ENCODE measurements around the gene R3HDM1.
"Not testable (repeated sequence)": the region's sequence is repeated elsewhere in the genome, so short reads cannot be mapped to it uniquely, and the experiment has no call there.

The R3HDM1 gene

DNA sequence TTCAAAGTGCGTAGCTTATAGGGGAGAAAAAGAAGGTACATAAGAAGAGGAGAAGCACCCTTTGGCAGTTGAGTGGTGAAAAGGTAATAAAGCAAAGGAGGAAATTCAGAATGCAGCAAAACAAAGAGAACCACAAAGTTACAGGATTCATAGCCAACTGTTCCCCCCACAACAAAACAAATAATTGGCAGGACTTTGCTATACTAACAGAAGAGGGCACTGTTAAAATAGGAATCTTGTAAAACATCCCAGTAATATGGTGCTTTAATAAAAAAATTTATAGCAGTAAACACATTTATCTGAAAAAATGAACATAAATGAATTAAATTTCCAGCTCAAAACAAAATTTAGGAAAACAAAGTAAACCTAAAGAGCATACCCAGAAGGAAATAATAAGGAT lies 42.3 kb downstream of the R3HDM1 start:
- DNase-seq: no peak

GRCh38 chr2:135581282-135581681 lies 50.0 kb downstream of the R3HDM1 start:
- DNase-seq: no peak

- DNase-seq: no peak
Observed at GRCh38 chr2:135582383-135582782, 51.1 kb downstream of the R3HDM1 start.

GRCh38 chr2:135585586-135585985 lies 54.3 kb downstream of the R3HDM1 start:
- no peak for DNase-seq

- DNase-seq: no peak
Observed at GRCh38 chr2:135586148-135586547, 54.9 kb downstream of the R3HDM1 start.

- DNase-seq: no peak
Observed at GRCh38 chr2:135587958-135588357, 56.7 kb downstream of the R3HDM1 start.

DNA sequence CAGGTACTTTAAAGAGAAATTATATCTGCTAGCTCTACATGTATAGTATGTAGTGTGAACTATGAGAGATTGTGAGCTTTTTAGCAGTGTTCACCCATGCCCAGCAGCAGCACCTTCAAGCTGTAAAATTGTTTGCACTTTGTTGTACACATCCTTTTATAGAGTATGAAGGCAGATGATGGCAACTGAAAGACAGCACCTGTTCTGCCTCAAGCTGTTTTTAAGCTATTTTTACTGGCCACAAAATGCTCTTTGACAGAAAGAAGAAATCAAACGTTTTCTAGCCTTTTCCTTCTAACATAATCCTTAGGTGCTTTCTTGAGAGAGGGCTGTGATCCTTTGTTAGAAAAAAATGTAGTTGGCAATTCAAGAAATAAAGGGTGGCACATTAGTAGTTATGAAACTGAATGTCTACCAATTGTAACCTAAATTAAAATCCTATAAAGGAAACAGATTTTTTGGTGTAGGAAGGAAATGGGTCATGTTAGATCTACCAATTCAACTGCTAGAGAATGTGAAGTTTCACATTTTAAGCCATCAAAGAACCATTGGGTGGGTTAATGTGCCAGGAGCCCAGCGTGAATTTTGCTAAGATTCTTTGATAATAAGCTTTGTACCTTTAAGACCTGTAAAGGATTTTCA lies 59.5 kb downstream of the R3HDM1 start:
- no peak for DNase-seq

GRCh38 chr2:135600915-135601314 lies 69.6 kb downstream of the R3HDM1 start:
- DNase-seq: no peak

- DNase-seq: no peak
Observed at GRCh38 chr2:135603543-135603942, 72.3 kb downstream of the R3HDM1 start.

GRCh38 chr2:135607561-135607960 lies 76.3 kb downstream of the R3HDM1 start:
- DNase-seq: no peak

DNA sequence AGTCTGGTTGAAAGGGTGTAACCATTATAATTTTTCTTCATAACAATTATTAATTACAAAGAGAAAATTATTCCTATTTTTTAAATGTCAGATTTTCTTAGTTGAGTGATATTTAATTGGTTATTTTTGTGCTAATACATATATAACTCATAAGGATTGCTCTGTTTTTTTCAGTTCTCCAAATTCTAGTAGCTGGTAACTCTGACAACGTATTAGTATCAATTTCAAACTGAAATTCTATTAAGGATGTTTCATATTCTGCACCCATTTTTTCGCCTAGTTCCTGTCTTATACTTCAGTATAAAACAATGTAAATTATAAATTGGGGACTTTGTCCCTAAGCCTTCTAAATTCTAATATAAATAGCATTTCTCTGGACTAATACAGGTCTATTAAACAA lies 81.0 kb downstream of the R3HDM1 start:
- DNase-seq: no peak

- no peak for DNase-seq
Observed at GRCh38 chr2:135615404-135615803, 84.1 kb downstream of the R3HDM1 start.

- no peak for DNase-seq
Observed at GRCh38 chr2:135617501-135618015, 86.3 kb downstream of the R3HDM1 start.

DNA sequence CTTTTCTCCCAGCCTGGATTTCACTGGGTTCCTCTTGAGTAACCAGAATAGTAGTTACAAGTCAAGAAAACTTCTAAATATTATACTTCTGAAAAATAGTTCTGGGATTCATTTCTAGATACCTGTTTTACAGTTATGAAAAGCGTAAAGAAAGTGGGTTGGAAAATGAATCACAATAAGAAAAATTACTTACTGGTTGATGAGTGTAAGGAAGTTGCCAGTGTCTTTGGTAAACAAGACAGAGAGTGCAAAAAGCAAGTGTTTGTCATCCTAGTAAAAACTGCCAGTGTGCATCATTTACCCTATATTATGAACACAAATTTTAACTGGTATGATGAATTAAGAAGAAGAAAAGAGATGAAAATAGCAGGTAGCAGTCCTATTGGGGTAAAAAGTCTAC lies 88.9 kb downstream of the R3HDM1 start:
- DNase-seq: no peak

- no peak for DNase-seq
Observed at GRCh38 chr2:135629520-135629919, 98.2 kb downstream of the R3HDM1 start.

DNA sequence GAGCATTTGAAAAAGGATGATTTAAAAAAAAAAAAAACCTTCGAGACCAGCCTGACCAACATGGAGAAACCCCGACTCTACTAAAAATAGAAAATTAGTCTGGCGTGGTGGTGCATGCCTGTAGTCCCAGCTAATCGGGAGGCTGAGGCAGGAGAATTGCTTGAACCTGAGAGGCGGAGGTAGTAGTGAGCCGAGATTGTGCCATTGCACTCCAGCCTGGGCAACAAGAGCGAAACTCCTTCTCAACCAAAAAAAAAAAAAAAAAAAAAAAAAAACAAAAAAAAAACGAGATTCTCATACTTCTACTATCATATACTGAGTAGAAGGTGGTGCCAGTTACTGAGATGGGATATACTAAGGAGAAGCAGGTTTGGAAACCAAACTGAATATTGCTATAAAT lies 98.8 kb downstream of the R3HDM1 start:
- DNase-seq: not testable (repeated sequence)

- no peak for DNase-seq
Observed at GRCh38 chr2:135630488-135630887, 99.2 kb downstream of the R3HDM1 start.

GRCh38 chr2:135633582-135633981 lies 102.3 kb downstream of the R3HDM1 start:
- no peak for DNase-seq

DNA sequence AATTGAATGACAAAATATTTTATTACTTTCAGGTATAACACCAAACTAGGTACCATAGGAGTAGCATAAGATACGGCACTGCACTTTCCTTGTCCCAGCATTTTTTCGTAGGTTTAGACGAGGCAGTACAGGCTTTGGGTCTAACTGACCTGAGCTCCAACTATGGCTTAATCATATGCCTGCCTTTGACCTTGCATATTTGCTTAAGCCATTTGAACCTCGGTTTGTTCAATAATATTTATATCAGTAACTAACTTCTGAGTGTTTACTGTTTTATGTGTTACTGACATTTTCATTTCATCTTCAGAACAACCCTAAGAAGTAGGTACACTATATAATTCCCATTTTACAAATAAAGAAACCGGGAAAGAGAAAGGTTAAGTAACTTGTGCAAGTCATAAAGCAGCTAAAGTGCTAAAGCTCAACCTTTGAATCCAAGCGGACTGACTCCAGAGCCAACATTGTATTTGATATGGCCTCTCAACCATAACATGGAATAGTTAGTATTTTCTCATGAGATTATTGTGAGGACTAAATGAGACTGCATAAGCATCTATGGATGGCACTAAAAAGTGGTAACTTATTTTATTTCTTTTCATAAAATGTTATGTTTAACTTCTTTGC lies 104.0 kb downstream of the R3HDM1 start:
- no peak for DNase-seq

GRCh38 chr2:135636982-135637381 lies 105.7 kb downstream of the R3HDM1 start:
- no peak for DNase-seq

GRCh38 chr2:135637456-135638087 lies 106.3 kb downstream of the R3HDM1 start:
- DNase-seq: no peak

DNA sequence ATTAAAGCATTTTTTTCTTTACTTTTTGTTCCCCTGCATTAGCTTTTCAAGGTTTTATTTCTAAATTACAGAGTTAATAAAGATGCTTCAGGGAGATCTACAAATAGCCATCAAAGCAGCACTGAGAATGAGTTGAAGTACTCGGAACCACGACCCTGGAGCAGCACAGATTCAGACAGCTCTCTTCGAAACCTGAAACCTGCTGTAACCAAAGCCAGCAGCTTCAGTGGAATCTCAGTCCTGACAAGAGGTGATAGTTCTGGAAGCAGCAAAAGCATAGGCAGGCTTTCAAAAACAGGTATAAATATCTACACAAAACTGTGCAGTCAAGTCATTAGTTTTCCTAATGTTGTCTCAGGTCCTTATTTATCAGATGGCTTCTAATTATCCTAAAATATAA lies 107.5 kb downstream of the R3HDM1 start:
- DNase-seq: no peak

DNA sequence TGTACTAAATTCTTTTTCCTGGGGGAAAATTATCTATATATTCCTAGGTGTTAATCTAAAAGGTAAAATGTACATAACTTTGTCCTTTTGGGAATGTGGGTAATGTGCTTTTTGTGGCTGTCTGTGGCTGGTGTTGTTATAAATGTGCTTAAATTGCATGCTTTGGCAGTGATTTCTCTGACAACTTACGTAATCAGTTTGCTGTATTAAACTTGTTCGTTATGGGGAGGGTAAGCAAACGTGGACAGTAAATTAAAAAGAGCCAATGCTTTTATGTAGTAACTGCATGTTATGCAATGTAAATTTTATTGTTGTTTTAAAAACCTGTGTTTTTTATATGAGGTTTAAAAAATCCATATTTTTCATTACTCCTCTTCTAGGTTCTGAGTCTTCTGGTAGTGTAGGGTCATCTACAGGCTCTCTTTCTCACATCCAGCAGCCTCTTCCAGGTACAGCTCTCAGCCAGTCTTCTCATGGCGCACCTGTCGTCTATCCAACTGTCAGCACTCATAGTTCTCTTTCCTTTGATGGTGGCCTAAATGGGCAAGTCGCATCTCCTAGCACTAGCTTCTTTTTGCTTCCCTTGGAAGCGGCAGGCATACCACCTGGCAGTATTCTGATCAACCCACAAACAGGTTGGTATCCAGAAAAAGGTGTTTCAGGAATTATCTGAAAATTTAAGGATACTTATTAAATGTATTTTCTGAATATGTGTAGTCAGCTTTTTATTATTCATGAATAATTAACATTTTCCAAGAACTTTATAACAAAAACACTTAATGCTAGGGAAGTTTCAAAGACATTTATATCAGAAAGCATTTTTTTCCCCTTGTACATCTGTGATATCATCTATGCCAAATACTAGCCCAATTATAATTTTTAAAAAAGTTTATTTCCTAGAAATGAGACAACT lies 110.1 kb downstream of the R3HDM1 start:
- DNase-seq: no peak
